ENCODE measurements around the gene LRRC74A. TPM values are rescaled to one million over a fixed set of nuclear protein-coding genes. Genes with fewer than 3 reads are reported as not detected.

LRRC74A gene
- total and polyA plus RNA-seq, 11 donors: not detected

DNA sequence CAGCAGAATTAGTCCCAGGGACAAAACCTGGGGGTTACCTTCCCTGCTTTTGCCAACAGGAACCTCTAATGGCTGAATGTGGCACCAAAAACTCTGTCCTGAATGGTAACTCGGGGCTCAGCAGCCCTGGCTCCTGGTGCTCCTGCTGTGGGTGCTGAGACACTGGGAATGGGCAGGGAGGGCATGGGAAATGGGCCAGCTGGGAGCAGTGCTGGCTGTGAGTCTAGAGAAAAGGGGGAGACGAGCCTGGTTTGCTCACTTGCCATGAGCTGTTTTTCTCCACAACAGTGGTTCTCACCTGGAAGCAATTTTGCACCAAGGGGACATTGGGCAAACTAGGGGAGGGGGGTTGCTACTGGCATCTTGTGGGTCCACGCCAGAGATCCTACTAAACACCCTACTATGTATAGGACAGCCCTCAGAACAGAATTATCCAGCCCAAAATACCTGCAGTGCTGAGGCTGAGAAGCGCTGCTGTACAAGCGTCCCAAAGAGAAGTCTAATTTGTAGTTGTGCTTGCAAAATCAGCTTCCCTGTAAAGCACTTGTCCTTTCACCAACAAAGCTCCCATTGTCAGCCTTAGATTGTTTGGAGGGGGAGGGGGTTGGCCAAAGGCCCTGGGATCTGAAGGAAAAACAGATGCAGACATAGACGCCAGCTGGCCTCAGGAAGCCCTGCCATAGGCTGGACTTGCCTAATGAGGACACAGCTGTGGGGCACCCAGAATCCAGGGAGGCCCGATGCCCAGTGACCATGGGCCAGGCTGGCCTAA lies 3.6 kb downstream of the LRRC74A start:
- no peak for TF ChIP-seq POLR2A (IDR thresholded peaks at IDR 0.05)
- TF ChIP-seq, protein P1, sequence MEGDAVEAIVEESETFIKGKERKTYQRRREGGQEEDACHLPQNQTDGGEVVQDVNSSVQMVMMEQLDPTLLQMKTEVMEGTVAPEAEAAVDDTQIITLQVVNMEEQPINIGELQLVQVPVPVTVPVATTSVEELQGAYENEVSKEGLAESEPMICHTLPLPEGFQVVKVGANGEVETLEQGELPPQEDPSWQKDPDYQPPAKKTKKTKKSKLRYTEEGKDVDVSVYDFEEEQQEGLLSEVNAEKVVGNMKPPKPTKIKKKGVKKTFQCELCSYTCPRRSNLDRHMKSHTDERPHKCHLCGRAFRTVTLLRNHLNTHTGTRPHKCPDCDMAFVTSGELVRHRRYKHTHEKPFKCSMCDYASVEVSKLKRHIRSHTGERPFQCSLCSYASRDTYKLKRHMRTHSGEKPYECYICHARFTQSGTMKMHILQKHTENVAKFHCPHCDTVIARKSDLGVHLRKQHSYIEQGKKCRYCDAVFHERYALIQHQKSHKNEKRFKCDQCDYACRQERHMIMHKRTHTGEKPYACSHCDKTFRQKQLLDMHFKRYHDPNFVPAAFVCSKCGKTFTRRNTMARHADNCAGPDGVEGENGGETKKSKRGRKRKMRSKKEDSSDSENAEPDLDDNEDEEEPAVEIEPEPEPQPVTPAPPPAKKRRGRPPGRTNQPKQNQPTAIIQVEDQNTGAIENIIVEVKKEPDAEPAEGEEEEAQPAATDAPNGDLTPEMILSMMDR (IDR thresholded peaks at IDR 0.05): no peak
- peaks cover 0 to 2% (median 0%) of the 10 kb centered on the region in 12 donors for H3K9me3 ChIP-seq
- DNase-seq: peak; percentile 72 to 87 (median 79)
- no peaks in the 10 kb centered on the region for H3K27me3 ChIP-seq
- WGBS, 4 donors: 64 to 73% (median 67%) methylated on average over 7 of the region's 7 CpGs
- H3K36me3 ChIP-seq: no peaks in the 10 kb centered on the region
- peaks cover 0 to 48% (median 21%) of the 10 kb centered on the region in 12 donors for H3K4me1 ChIP-seq
- H3K27ac ChIP-seq: peak overlapping the region; percentile 40 to 84 (median 77)
- ATAC-seq: peak in 3 of 4 donors; percentile 71 to 73 (median 72)
- H3K4me3 ChIP-seq: no peak overlapping the region
- intact Hi-C loops (cut with DNase I): no loop called here

DNA sequence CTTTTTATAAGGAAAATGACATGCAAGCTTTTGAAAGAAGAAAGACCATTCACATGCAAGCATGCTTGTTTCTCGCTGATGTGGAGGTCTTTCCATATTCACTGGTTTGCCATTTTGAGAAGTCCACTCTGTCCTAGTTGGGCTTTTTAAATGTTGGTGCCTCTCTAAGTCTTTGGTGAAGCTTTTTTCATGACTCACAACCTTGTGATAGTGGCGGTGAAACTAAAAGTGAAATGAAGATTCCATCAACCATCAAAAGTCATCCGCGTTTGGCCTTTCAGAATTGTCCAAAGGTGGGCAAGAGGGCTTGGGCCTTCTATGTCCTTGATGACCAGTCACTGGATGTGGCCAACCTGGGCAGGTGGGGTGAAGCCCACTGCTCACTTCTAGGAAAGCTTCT lies 4.3 kb downstream of the LRRC74A start:
- no peak for ATAC-seq
- no peak for TF ChIP-seq POLR2A (IDR thresholded peaks at IDR 0.05)
- TF ChIP-seq, protein P1 (IDR thresholded peaks at IDR 0.05): no peak
- H3K27ac ChIP-seq: peak overlapping the region; percentile 40 to 84 (median 77)

DNA sequence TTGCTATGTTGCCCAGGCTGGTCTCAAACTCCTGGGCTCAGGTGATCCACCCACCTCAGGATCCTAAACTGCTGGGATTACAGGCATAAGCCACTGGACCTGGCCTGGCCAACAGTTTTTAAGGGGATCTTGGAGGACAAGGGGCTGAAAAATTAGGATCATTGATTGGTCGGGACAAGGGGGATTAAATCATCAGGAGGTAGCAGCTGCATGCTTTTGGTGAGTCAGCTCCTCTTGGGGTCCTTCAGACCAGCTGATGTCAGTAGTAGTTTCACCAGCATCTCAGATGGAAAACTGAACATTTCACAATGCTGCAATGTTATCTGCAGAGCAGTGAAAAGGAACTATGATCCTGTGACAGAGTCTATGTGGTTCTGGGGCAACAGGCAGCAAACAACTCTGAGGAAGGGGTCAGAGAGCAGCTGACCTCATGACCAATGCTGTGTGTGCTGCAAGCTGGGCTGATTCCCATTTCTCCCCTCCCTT lies 6.3 kb downstream of the LRRC74A start:
- Histone ChIP-seq H3K4me1 (peaks cover 0 to 48% (median 21%) of the 10 kb centered on the region in 12 donors), H3K27ac (peak overlapping the region in 5 of 12 donors; percentile 8 to 73 (median 12)), H3K27me3 (no peaks in the 10 kb centered on the region), H3K4me3 (no peak overlapping the region), H3K9me3 (no peaks in the 10 kb centered on the region), H3K36me3 (no peaks in the 10 kb centered on the region)
- 45 to 85% (median 77%) methylated on average over 1 of the region's 1 CpG for whole genome bisulfite sequencing, 4 donors
- peak in 1 of 5 donors; percentile 38 for DNase-seq
- TF ChIP-seq, protein P1 (IDR thresholded peaks at IDR 0.05): no peak
- no peak for TF ChIP-seq POLR2A (IDR thresholded peaks at IDR 0.05)
- ATAC-seq: peak in 3 of 4 donors; percentile 15 to 52 (median 47)
- intact Hi-C loops (cut with DNase I): no loop called here

More for the DNA sequence above, 4.3 kb downstream of the LRRC74A start:
- intact Hi-C loops (cut with DNase I): no loop called here
- Histone ChIP-seq H3K4me3 (no peak overlapping the region), H3K4me1 (peaks cover 0 to 48% (median 21%) of the 10 kb centered on the region in 12 donors), H3K9me3 (peaks cover 0 to 2% (median 0%) of the 10 kb centered on the region in 12 donors), H3K36me3 (no peaks in the 10 kb centered on the region), H3K27me3 (no peaks in the 10 kb centered on the region)
- no peak for DNase-seq
- 87 to 94% (median 90%) methylated on average over 4 of the region's 4 CpGs for WGBS, 4 donors

DNA sequence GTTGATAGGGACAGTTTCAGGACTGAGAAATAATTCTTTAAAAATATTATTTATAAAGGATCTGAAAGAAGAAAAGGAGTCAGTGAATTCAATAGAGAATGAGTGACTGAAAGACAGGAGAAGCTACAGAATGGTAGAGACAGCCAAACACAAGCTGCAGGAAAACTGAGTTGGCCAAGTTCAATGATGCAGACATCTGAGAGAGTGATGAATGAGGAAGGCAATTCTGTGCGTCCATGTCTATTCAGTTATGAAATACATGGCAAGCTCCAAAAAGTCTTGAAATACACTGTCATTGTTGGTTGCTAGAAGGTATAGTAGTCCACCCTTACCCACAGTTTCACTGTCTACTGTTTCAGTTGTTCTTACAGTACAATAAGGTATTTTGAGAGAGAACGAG lies 6.8 kb downstream of the LRRC74A start:
- H3K9me3 ChIP-seq: no peaks in the 10 kb centered on the region
- DNase-seq (no peak), ATAC-seq (no peak)
- no peaks in the 10 kb centered on the region for H3K36me3 ChIP-seq
- no peaks in the 10 kb centered on the region for H3K27me3 ChIP-seq
- H3K27ac ChIP-seq: peak overlapping the region in 3 of 12 donors; percentile 8 to 73 (median 12)
- intact Hi-C loops (cut with DNase I): no loop called here
- H3K4me3 ChIP-seq: no peak overlapping the region
- 80 to 92% (median 91%) methylated on average over 2 of the region's 2 CpGs for WGBS, 4 donors
- peaks cover 0 to 44% (median 18%) of the 10 kb centered on the region in 12 donors for H3K4me1 ChIP-seq
- no peak for TF ChIP-seq POLR2A (IDR thresholded peaks at IDR 0.05)
- TF ChIP-seq, protein P1 (IDR thresholded peaks at IDR 0.05): no peak

Data from heart left ventricle (tissue), 16 donors.